H9 (cell line): ENCODE results near the gene PSMD7. TPM values are rescaled to one million over a fixed set of nuclear protein-coding genes. Genes with fewer than 3 reads are reported as not detected.

Experiments used
- DNase-seq: peaks from one replicate; pipeline ENCODE4 v3.0.0-alpha.2; 2017
- H2AFZ ChIP-seq: one replicate; pipeline ENCODE4 v1.6.1; 2013; ENCODE audit warnings: mild to moderate bottlenecking, low read length, control low read depth, moderate library complexity
- H2AK5ac ChIP-seq: 2 replicates; pipeline ENCODE4 v1.6.1; 2013; ENCODE audit warnings: low read length, control low read depth, mixed read lengths; ENCODE audit not compliant: insufficient read length
- H2BK120ac ChIP-seq: one replicate; pipeline ENCODE4 v1.6.1; 2013; ENCODE audit warnings: low read depth, mild to moderate bottlenecking, low read length, control low read depth, inconsistent platforms; ENCODE audit not compliant: poor library complexity, severe bottlenecking
- H2BK12ac ChIP-seq: 2 replicates; pipeline ENCODE4 v1.6.1; 2013; ENCODE audit warnings: low read length, control low read depth, mixed read lengths, low read depth; ENCODE audit not compliant: insufficient read length
- H2BK15ac ChIP-seq: 2 replicates; pipeline ENCODE4 v1.6.1; 2013; ENCODE audit warnings: low read depth, low read length, control low read depth
- H2BK20ac ChIP-seq: one replicate; pipeline ENCODE4 v1.6.1; 2013; ENCODE audit warnings: low read depth, mild to moderate bottlenecking, low read length, control low read depth, inconsistent platforms; ENCODE audit not compliant: poor library complexity, severe bottlenecking
- H2BK5ac ChIP-seq: 2 replicates; pipeline ENCODE4 v1.6.1; 2013; ENCODE audit warnings: low read length, control low read depth, mixed read lengths; ENCODE audit not compliant: insufficient read length
- H3K14ac ChIP-seq: 2 replicates; pipeline ENCODE4 v1.6.1; 2013; ENCODE audit warnings: low read length, control low read depth; ENCODE audit not compliant: insufficient read depth
- H3K18ac ChIP-seq: 2 replicates; pipeline ENCODE4 v1.6.1; 2013; ENCODE audit warnings: low read depth, mild to moderate bottlenecking, mixed read lengths, low read length, control low read depth; ENCODE audit not compliant: insufficient read length
- H3K23ac ChIP-seq: 2 replicates; pipeline ENCODE4 v1.6.1; 2013; ENCODE audit warnings: low read length, control low read depth, mixed read lengths, low read depth; ENCODE audit not compliant: insufficient read length
- H3K23me2 ChIP-seq: 2 replicates; pipeline ENCODE4 v1.6.1; 2013; ENCODE audit warnings: low read depth, mild to moderate bottlenecking, mixed read lengths, low read length, control low read depth; ENCODE audit not compliant: insufficient read length, poor library complexity, severe bottlenecking
- H3K27ac ChIP-seq: 2 replicates; pipeline ENCODE4 v1.5.1; 2013; ENCODE audit warnings: low read length, control low read depth, mixed read lengths, low read depth; ENCODE audit not compliant: insufficient read length
- H3K27me3 ChIP-seq: 2 replicates; pipeline ENCODE4 v1.6.1; 2013; ENCODE audit warnings: low read length, control low read depth, inconsistent platforms; ENCODE audit not compliant: insufficient read depth
- H3K4ac ChIP-seq: 2 replicates; pipeline ENCODE4 v1.6.1; 2013; ENCODE audit warnings: low read depth, mild to moderate bottlenecking, control low read depth, inconsistent platforms, low read length, moderate library complexity
- H3K4me1 ChIP-seq: 2 replicates; pipeline ENCODE4 v1.6.1; 2013; ENCODE audit warnings: low read length, control low read depth, inconsistent platforms; ENCODE audit not compliant: insufficient read depth
- H3K4me2 ChIP-seq: 2 replicates; pipeline ENCODE4 v1.6.1; 2013; ENCODE audit warnings: low read length, control low read depth, mixed read lengths; ENCODE audit not compliant: insufficient read length, insufficient read depth
- H3K56ac ChIP-seq: 2 replicates; pipeline ENCODE4 v1.6.1; 2013; ENCODE audit warnings: low read depth, mild to moderate bottlenecking, mixed read lengths, low read length, control low read depth; ENCODE audit not compliant: insufficient read length
- H3K79me1 ChIP-seq: 2 replicates; pipeline ENCODE4 v1.6.1; 2013; ENCODE audit warnings: low read depth, mild to moderate bottlenecking, moderate library complexity, low read length, control low read depth, inconsistent platforms; ENCODE audit not compliant: insufficient read depth, poor library complexity, severe bottlenecking
- H3K79me2 ChIP-seq: 2 replicates; pipeline ENCODE4 v1.6.1; 2013; ENCODE audit warnings: low read length, control low read depth, inconsistent platforms; ENCODE audit not compliant: insufficient read depth
- H3K9ac ChIP-seq: 2 replicates; pipeline ENCODE4 v1.6.1; 2013; ENCODE audit warnings: low read length, control low read depth, mixed read lengths; ENCODE audit not compliant: insufficient read length; ENCODE audit errors: extremely low read depth
- H3K9me3 ChIP-seq: one replicate; pipeline ENCODE4 v1.6.1; 2013; ENCODE audit warnings: low read depth, low read length, inconsistent platforms; ENCODE audit not compliant: control insufficient read depth
- H3T11ph ChIP-seq: one replicate; pipeline ENCODE4 v1.6.1; 2013; ENCODE audit warnings: mild to moderate bottlenecking, low read length, control low read depth, inconsistent platforms
- H4K20me1 ChIP-seq: one replicate; pipeline ENCODE4 v1.6.1; 2013; ENCODE audit not compliant: control insufficient read depth, insufficient read length, insufficient read depth
- H4K5ac ChIP-seq: 2 replicates; pipeline ENCODE4 v1.6.1; 2013; ENCODE audit warnings: low read depth, mild to moderate bottlenecking, mixed read lengths, low read length, control low read depth; ENCODE audit not compliant: insufficient read length
- H4K8ac ChIP-seq: replicated peaks from 2 replicates; pipeline ENCODE4 v1.6.1; 2013; ENCODE audit warnings: low read length, control low read depth, mixed read lengths, low read depth; ENCODE audit not compliant: insufficient read length
- H4K91ac ChIP-seq: 2 replicates; pipeline ENCODE4 v1.6.1; 2013; ENCODE audit warnings: low read depth, mild to moderate bottlenecking, moderate library complexity, mixed read lengths, low read length, control low read depth; ENCODE audit not compliant: insufficient read length
- H3K27ac Mint-ChIP-seq, 3 experiments: 2 replicates in 2 of 3; 3 replicates in 1 of 3; pipeline ENCODE4 v1.8.0; 2020 to 2021; ENCODE audit warnings: mixed read lengths in 3 of 3, mild to moderate bottlenecking in 1 of 3, moderate library complexity in 1 of 3
- H3K27me3 Mint-ChIP-seq: 2 replicates; pipeline ENCODE4 v1.8.0; 2021; ENCODE audit warnings: low read depth, mild to moderate bottlenecking, moderate library complexity, mixed read lengths
- H3K36me3 Mint-ChIP-seq, 3 experiments: 2 replicates in 2 of 3; 3 replicates in 1 of 3; pipeline ENCODE4 v1.8.0; 2020 to 2021; ENCODE audit warnings: low read depth in 3 of 3, mixed read lengths in 3 of 3; ENCODE audit not compliant: insufficient read depth in 1 of 3
- H3K4me1 Mint-ChIP-seq, 2 experiments: 2 replicates each; pipeline ENCODE4 v1.8.0; 2020; ENCODE audit warnings: mixed read lengths in 2 of 2
- H3K4me3 Mint-ChIP-seq, 2 experiments: 2 replicates in 1 of 2; 3 replicates in 1 of 2; pipeline ENCODE4 v1.8.0; 2020 to 2021; ENCODE audit warnings: mild to moderate bottlenecking in 2 of 2, mixed read lengths in 2 of 2, moderate library complexity in 1 of 2
- H3K9me3 Mint-ChIP-seq, 2 experiments: 2 replicates in 1 of 2; 3 replicates in 1 of 2; pipeline ENCODE4 v1.8.0; 2020; ENCODE audit warnings: mild to moderate bottlenecking in 2 of 2, mixed read lengths in 2 of 2, moderate library complexity in 1 of 2
- CTCF ChIP-seq: fragments of 200-600 bp; sonication (generic); conservative IDR thresholded peaks from 3 replicates; pipeline ENCODE4 v1.8.0; 2021; ENCODE audit warnings: antibody characterized with exemption, mild to moderate bottlenecking
- WGBS: extraction: QIAGEN DNeasy Blood & Tissue Kit; methylation state at CpG from one replicate; pipeline ENCODE4 v1.1.7; 2013; ENCODE audit warnings: missing lambda C conversion rate, low lambda C conversion rate, mixed read lengths; ENCODE audit not compliant: insufficient read length; ENCODE audit errors: extremely low coverage; 5-methylcytosine and 5-hydroxymethylcytosine counted together
- total RNA-seq: library from RNA; stranded (reverse); gene quantifications from 2 replicates; pipeline ENCODE4 v1.2.1, GENCODE V29; 2021

The PSMD7 gene
- total RNA-seq, 1 experiment from 2014 or later, result 140 TPM

GRCh38 chr16:74302341-74302740, 5.7 kb downstream of the PSMD7 start:
- H3T11ph ChIP-seq, result no peak overlapping the region
- no peaks in the 10 kb centered on the region for H3K4me1 ChIP-seq
- no peaks in the 10 kb centered on the region for H3K9me3 ChIP-seq
- H3K14ac ChIP-seq, result no peak overlapping the region
- H3K56ac ChIP-seq, result no peak overlapping the region
- H3K23me2 ChIP-seq, result peaks cover 4% of the 10 kb centered on the region
- Mint-ChIP-seq H3K4me1 (peaks cover 3 to 6% of the 10 kb centered on the region in 2 experiments; a peak in 3 of 4 replicates), H3K27ac (no peak overlapping the region), H3K27me3 (no peaks in the 10 kb centered on the region), H3K9me3 (no peaks in the 10 kb centered on the region), H3K4me3 (no peak overlapping the region), H3K36me3 (peaks cover 44 to 88% (median 80%) of the 10 kb centered on the region in 3 experiments)
- DNase-seq, result no peak
- no peak overlapping the region for H2BK5ac ChIP-seq
- H4K91ac ChIP-seq, result no peak overlapping the region
- H3K27ac ChIP-seq, result no peak overlapping the region
- no peak overlapping the region for H3K18ac ChIP-seq
- H2BK120ac ChIP-seq, result no peak overlapping the region
- H3K79me1 ChIP-seq, result peaks cover 6% of the 10 kb centered on the region
- no peak overlapping the region for H3K9ac ChIP-seq
- no peak overlapping the region for H4K5ac ChIP-seq
- H3K79me2 ChIP-seq, result peaks cover 16% of the 10 kb centered on the region
- H4K20me1 ChIP-seq, result no peaks in the 10 kb centered on the region
- H3K4ac ChIP-seq, result no peak overlapping the region
- no CpG with 5 or more reads among the region's 5 CpGs for WGBS
- TF ChIP-seq CTCF, result no peak
- H3K4me2 ChIP-seq, result no peak overlapping the region
- no peak overlapping the region for H2BK15ac ChIP-seq
- no peak overlapping the region for H3K23ac ChIP-seq
- no peak overlapping the region for H2BK12ac ChIP-seq
- H3K27me3 ChIP-seq, result no peaks in the 10 kb centered on the region
- no peak overlapping the region for H2AK5ac ChIP-seq
- H4K8ac ChIP-seq, result no peak overlapping the region
- no peak overlapping the region for H2AFZ ChIP-seq
- no peak overlapping the region for H2BK20ac ChIP-seq
